GM18519 (cell line): ENCODE data around the gene THAP6.

Experiments
- ATAC-seq: cut with Tn5 transposase; IDR thresholded peaks from one replicate; pipeline ENCODE4 v1.9.1; 2021; ENCODE audit warnings: mild to moderate bottlenecking, moderate library complexity; ENCODE audit not compliant: unreplicated experiment, low FRiP score

THAP6 gene

DNA sequence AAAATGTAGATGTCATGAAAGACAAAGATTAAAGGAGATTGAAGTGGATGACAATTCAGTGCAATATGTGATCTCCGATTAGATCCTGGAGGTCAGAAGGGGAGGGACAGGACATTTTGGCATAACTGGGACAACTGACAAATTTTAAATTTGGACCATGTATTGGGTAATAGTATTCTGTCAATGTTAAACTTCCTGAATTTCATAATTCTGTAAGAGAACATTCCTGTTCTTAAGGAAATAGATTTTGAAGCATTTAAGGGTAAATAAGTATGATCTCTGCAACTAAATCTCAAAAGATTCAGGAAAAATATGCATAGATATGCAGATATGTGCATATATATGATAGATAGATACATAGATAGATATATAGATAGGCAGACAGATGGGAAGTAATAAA is 52.6 kb downstream of the THAP6 start:
- ATAC-seq: no peak

DNA sequence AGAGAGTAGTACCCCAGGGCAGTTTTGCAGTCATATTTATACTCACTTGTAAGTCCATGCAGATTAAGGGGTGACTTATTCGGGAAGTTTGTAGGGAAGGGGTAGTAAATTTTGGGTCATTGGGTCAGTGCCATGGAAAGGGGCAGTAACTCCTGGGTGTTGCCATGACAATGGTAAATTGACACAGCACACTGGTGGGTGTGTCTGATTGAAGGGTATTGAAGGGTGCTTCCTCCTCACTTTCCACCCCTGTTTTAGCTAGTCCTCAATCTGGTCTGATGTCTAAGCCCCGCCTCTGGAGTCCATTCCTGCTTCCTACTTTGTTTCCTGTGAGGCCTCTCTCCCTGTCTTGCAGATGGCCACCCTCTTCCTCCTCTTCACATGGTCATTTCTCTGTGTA is 53.5 kb downstream of the THAP6 start:
- ATAC-seq: no peak
